ENCODE measurements around the gene TBC1D1.
A peak's percentile ranks its signal among the peaks of the same experiment; 100 is the strongest.

TBC1D1 gene

DNA sequence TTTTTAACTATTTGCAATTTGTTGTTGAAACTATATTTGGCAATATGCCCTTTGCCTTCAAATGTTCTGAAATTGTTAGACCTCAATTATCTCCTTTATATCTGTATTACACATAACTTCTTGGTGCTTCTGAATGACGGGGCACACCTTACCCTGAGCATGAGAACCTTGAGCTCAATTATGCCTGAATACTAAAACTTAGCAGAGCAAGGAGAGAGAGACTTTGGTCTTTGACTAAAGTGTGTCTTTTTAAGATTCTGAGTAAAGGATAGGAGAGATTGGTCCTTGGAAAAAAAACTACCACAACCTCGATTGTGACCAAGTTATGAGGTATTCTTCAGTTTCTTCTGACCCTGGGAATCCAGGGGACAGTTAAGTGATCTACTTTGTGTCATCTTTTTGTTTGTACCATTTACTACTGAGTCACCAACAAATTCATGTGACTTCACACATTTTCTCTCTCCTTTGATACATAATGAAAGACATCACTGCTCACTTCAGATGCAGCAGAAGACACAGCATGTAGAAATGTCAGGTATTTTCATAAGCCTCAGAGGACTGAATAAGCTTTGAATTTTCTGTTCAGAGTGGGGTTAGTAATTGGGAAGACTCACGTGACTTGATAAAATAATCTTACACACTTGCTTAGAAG is 120.8 kb downstream of the TBC1D1 start:
- Histone ChIP-seq H2BK120ac (ENCODE audit: low read depth, low read length) (no peak overlapping the region), H3K79me1 (replicated peaks; ENCODE audit: low read length, poor library complexity, severe bottlenecking) (peaks cover 36% of the 10 kb centered on the region), H3K4me3 (ENCODE audit: insufficient read depth in 1 of 2, low read depth in 1 of 2, low read length in 2 of 2) (no peak overlapping the region), H2BK15ac (ENCODE audit: low read depth, poor library complexity, severe bottlenecking) (no peak overlapping the region), H3K23ac (ENCODE audit: low read length in 2 of 2) (no peak overlapping the region), H2AK5ac (ENCODE audit: low read length, severe bottlenecking) (no peak overlapping the region), H2AFZ (ENCODE audit: low read depth, low read length) (no peak overlapping the region), H3K4me1 (ENCODE audit: control insufficient read depth, insufficient read depth, low read depth, low read length) (peaks cover 9% of the 10 kb centered on the region), H3K27me3 (ENCODE audit: control insufficient read depth in 1 of 2, insufficient read depth in 1 of 2, low read length in 2 of 2) (no peaks in the 10 kb centered on the region), H2BK12ac (ENCODE audit: low read length in 2 of 2) (no peak overlapping the region), H3K4ac (ENCODE audit: low read depth in 1 of 2, low read length in 2 of 2) (no peak overlapping the region), H3K9me3 (ENCODE audit: control insufficient read depth, low read length) (no peaks in the 10 kb centered on the region), H3K18ac (ENCODE audit: low read depth in 1 of 2, low read length in 2 of 2) (no peak overlapping the region), H3K36me3 (ENCODE audit: control insufficient read depth in 1 of 2, insufficient read depth in 2 of 2, low read depth in 1 of 2, low read length in 2 of 2) (peaks cover 7 to 10% of the 10 kb centered on the region in 2 experiments), H4K91ac (ENCODE audit: low read length) (no peak overlapping the region), H3K27ac (ENCODE audit: low read length, poor library complexity, severe bottlenecking) (no peak overlapping the region), H3K9ac (ENCODE audit: low read length) (no peak overlapping the region), H2BK5ac (ENCODE audit: low read depth, low read length, poor library complexity, severe bottlenecking) (no peak overlapping the region), H3K14ac (ENCODE audit: low read length in 2 of 2) (no peak overlapping the region), H3K4me2 (ENCODE audit: low read length, poor library complexity, severe bottlenecking) (no peak overlapping the region), H4K8ac (ENCODE audit: low read length) (no peak overlapping the region)
- DNase-seq, result no peak
- 100% methylated on average over 1 of the region's 3 CpGs for WGBS

DNA sequence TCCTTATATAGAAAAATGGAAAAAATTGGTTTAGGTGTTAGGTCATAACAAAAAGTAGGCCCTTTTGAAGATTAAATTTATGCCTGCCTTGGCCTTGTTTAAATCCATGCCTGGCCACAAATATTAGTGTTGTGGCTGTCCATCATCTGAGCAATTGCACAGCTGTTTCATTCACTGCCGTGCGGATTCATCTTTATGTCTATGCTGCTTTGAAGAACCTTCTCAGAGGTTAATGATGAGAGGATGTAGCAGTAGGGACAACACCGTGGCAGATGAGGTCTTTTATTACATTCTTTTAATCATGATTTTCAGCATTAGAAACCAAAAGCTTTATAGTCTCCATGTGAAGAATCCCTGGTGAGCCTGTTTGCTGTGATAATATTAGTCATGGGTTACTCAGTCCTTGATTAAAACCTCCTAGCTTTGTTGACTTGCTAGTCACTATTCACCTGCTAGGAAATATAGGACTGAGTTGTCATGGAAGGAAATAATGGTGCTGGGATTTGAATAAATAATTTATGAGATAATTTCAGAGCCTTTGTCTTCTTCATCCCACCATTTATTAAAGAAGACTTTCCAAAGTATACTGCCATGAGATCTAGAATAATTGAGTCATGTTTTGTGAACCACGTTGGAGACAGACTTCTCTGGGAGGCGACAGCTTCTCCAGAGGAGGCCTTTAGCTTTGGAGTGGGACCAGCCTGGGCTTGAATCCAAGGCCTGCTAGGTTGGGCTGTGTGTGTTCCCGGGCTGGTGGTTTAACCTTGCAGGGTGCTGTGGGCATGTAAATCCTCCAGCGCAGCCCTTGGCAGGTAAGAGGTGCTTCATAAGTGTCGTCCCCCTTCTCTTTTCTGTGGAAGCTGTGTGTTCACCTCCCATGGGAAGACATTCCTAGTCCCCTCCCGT is 122.8 kb downstream of the TBC1D1 start:
- no peak overlapping the region for H3K4ac ChIP-seq (ENCODE audit: low read depth in 1 of 2, low read length in 2 of 2)
- H3K27ac ChIP-seq (ENCODE audit: low read length, poor library complexity, severe bottlenecking), result no peak overlapping the region
- no peak overlapping the region for H2BK5ac ChIP-seq (ENCODE audit: low read depth, low read length, poor library complexity, severe bottlenecking)
- no peak overlapping the region for H2BK12ac ChIP-seq (ENCODE audit: low read length in 2 of 2)
- no peak overlapping the region for H3K4me3 ChIP-seq (ENCODE audit: insufficient read depth in 1 of 2, low read depth in 1 of 2, low read length in 2 of 2)
- no peak overlapping the region for H2AFZ ChIP-seq (ENCODE audit: low read depth, low read length)
- H3K14ac ChIP-seq (ENCODE audit: low read length in 2 of 2), result no peak overlapping the region
- no peak overlapping the region for H3K18ac ChIP-seq (ENCODE audit: low read depth in 1 of 2, low read length in 2 of 2)
- H3K4me1 ChIP-seq (ENCODE audit: control insufficient read depth, insufficient read depth, low read depth, low read length), result peaks cover 7% of the 10 kb centered on the region
- peak overlapping the region; percentile 7 for H3K9ac ChIP-seq (ENCODE audit: low read length)
- H2BK15ac ChIP-seq (ENCODE audit: low read depth, poor library complexity, severe bottlenecking), result no peak overlapping the region
- no peak overlapping the region for H3K4me2 ChIP-seq (ENCODE audit: low read length, poor library complexity, severe bottlenecking)
- no peak overlapping the region for H2AK5ac ChIP-seq (ENCODE audit: low read length, severe bottlenecking)
- no peak overlapping the region for H4K8ac ChIP-seq (ENCODE audit: low read length)
- 96% methylated on average over 8 of the region's 9 CpGs for WGBS
- DNase-seq, result no peak
- no peaks in the 10 kb centered on the region for H3K9me3 ChIP-seq (ENCODE audit: control insufficient read depth, low read length)
- no peaks in the 10 kb centered on the region for H3K27me3 ChIP-seq (ENCODE audit: control insufficient read depth in 1 of 2, insufficient read depth in 1 of 2, low read length in 2 of 2)
- no peak overlapping the region for H3K23ac ChIP-seq (ENCODE audit: low read length in 2 of 2)
- no peak overlapping the region for H4K91ac ChIP-seq (ENCODE audit: low read length)
- H3K36me3 ChIP-seq (ENCODE audit: control insufficient read depth in 1 of 2, insufficient read depth in 2 of 2, low read depth in 1 of 2, low read length in 2 of 2), result peaks cover 10 to 17% of the 10 kb centered on the region in 2 experiments
- H2BK120ac ChIP-seq (ENCODE audit: low read depth, low read length), result no peak overlapping the region
- H3K79me1 ChIP-seq (replicated peaks; ENCODE audit: low read length, poor library complexity, severe bottlenecking), result peaks cover 28% of the 10 kb centered on the region

DNA sequence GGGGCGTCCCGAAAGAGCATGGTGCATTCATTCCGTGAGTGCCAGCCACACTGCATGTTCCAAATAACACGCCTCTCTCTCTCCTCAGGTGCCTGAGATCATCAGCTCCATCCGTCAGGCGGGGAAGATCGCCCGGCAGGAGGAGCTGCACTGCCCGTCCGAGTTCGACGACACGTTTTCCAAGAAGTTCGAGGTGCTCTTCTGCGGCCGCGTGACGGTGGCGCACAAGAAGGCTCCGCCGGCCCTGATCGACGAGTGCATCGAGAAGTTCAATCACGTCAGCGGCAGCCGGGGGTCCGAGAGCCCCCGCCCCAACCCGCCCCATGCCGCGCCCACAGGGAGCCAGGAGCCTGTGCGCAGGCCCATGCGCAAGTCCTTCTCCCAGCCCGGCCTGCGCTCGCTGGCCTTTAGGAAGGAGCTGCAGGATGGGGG is 123.6 kb downstream of the TBC1D1 start:
- H3K27ac ChIP-seq (ENCODE audit: low read length, poor library complexity, severe bottlenecking), result no peak overlapping the region
- no peak overlapping the region for H3K4me3 ChIP-seq (ENCODE audit: insufficient read depth in 1 of 2, low read depth in 1 of 2, low read length in 2 of 2)
- no peak overlapping the region for H3K9ac ChIP-seq (ENCODE audit: low read length)
- no peak overlapping the region for H3K18ac ChIP-seq (ENCODE audit: low read depth in 1 of 2, low read length in 2 of 2)
- no peak overlapping the region for H2AK5ac ChIP-seq (ENCODE audit: low read length, severe bottlenecking)
- H2BK120ac ChIP-seq (ENCODE audit: low read depth, low read length), result no peak overlapping the region
- H2AFZ ChIP-seq (ENCODE audit: low read depth, low read length), result no peak overlapping the region
- no peak overlapping the region for H3K14ac ChIP-seq (ENCODE audit: low read length in 2 of 2)
- no peak overlapping the region for H3K4ac ChIP-seq (ENCODE audit: low read depth in 1 of 2, low read length in 2 of 2)
- H3K79me1 ChIP-seq (replicated peaks; ENCODE audit: low read length, poor library complexity, severe bottlenecking), result peaks cover 28% of the 10 kb centered on the region
- H4K91ac ChIP-seq (ENCODE audit: low read length), result no peak overlapping the region
- DNase-seq, result no peak
- H2BK5ac ChIP-seq (ENCODE audit: low read depth, low read length, poor library complexity, severe bottlenecking), result no peak overlapping the region
- no peaks in the 10 kb centered on the region for H3K27me3 ChIP-seq (ENCODE audit: control insufficient read depth in 1 of 2, insufficient read depth in 1 of 2, low read length in 2 of 2)
- peaks cover 10 to 17% of the 10 kb centered on the region in 2 experiments for H3K36me3 ChIP-seq (ENCODE audit: control insufficient read depth in 1 of 2, insufficient read depth in 2 of 2, low read depth in 1 of 2, low read length in 2 of 2)
- H3K4me1 ChIP-seq (ENCODE audit: control insufficient read depth, insufficient read depth, low read depth, low read length), result peaks cover 7% of the 10 kb centered on the region
- H2BK15ac ChIP-seq (ENCODE audit: low read depth, poor library complexity, severe bottlenecking), result no peak overlapping the region
- no peaks in the 10 kb centered on the region for H3K9me3 ChIP-seq (ENCODE audit: control insufficient read depth, low read length)
- H3K4me2 ChIP-seq (ENCODE audit: low read length, poor library complexity, severe bottlenecking), result no peak overlapping the region
- H4K8ac ChIP-seq (ENCODE audit: low read length), result no peak overlapping the region
- H3K23ac ChIP-seq (ENCODE audit: low read length in 2 of 2), result no peak overlapping the region
- H2BK12ac ChIP-seq (ENCODE audit: low read length in 2 of 2), result no peak overlapping the region
- WGBS, result 96% methylated on average over 37 of the region's 37 CpGs

- Histone ChIP-seq H2BK5ac (ENCODE audit: low read depth, low read length, poor library complexity, severe bottlenecking) (no peak overlapping the region), H3K79me1 (replicated peaks; ENCODE audit: low read length, poor library complexity, severe bottlenecking) (peaks cover 20% of the 10 kb centered on the region), H2AK5ac (ENCODE audit: low read length, severe bottlenecking) (no peak overlapping the region), H3K9ac (ENCODE audit: low read length) (no peak overlapping the region), H3K4me1 (ENCODE audit: control insufficient read depth, insufficient read depth, low read depth, low read length) (peaks cover 7% of the 10 kb centered on the region), H4K8ac (ENCODE audit: low read length) (no peak overlapping the region), H4K91ac (ENCODE audit: low read length) (no peak overlapping the region), H3K18ac (ENCODE audit: low read depth in 1 of 2, low read length in 2 of 2) (no peak overlapping the region), H3K27ac (ENCODE audit: low read length, poor library complexity, severe bottlenecking) (no peak overlapping the region), H2BK120ac (ENCODE audit: low read depth, low read length) (no peak overlapping the region), H2BK12ac (ENCODE audit: low read length in 2 of 2) (no peak overlapping the region), H3K36me3 (ENCODE audit: control insufficient read depth in 1 of 2, insufficient read depth in 2 of 2, low read depth in 1 of 2, low read length in 2 of 2) (peaks cover 10 to 22% of the 10 kb centered on the region in 2 experiments), H3K4ac (ENCODE audit: low read depth in 1 of 2, low read length in 2 of 2) (no peak overlapping the region), H3K23ac (ENCODE audit: low read length in 2 of 2) (no peak overlapping the region), H3K4me3 (ENCODE audit: insufficient read depth in 1 of 2, low read depth in 1 of 2, low read length in 2 of 2) (no peak overlapping the region), H3K9me3 (ENCODE audit: control insufficient read depth, low read length) (no peaks in the 10 kb centered on the region), H3K14ac (ENCODE audit: low read length in 2 of 2) (no peak overlapping the region), H2AFZ (ENCODE audit: low read depth, low read length) (no peak overlapping the region), H3K27me3 (ENCODE audit: control insufficient read depth in 1 of 2, insufficient read depth in 1 of 2, low read length in 2 of 2) (no peaks in the 10 kb centered on the region), H3K4me2 (ENCODE audit: low read length, poor library complexity, severe bottlenecking) (no peak overlapping the region), H2BK15ac (ENCODE audit: low read depth, poor library complexity, severe bottlenecking) (no peak overlapping the region)
- 95% methylated on average over 7 of the region's 7 CpGs for WGBS
- DNase-seq, result no peak
These were observed 125.1 kb downstream of the TBC1D1 start for GRCh38 chr4:38015886-38016515.

All from mesenchymal stem cell (in vitro differentiated cells and primary cell).